Hematopoietic multipotent progenitor cell treated with erythropoietin and hydrocortisone succinate and interleukin-3 and kit ligand, for 15 days (in vitro differentiated cells): ENCODE results near the gene ZNF76.

Experiments used
- DNase-seq: peaks from one replicate; pipeline ENCODE4 v3.0.0-alpha.2; 2015; ENCODE audit warnings: low spot score

The ZNF76 gene

DNA sequence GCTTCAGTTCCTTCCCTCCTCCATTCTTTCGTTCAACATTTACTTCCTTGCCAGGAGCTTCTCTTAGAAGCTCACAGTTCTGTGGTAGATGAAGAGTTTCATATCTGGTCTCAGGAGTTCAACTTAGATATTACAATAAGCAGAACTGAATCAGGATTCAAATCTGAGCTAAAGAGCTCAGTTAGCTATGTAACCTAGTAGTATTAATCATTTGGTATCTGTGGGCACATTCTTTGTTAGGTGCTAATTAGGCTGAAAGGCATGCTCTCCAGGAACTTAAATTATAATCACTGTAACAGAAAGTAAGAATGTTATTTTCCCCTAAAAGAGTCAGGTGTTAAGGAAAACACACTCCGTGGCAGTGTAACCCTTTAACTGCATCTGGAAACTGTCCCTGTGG, 8.4 kb downstream of the ZNF76 start:
- DNase-seq: no peak

DNA sequence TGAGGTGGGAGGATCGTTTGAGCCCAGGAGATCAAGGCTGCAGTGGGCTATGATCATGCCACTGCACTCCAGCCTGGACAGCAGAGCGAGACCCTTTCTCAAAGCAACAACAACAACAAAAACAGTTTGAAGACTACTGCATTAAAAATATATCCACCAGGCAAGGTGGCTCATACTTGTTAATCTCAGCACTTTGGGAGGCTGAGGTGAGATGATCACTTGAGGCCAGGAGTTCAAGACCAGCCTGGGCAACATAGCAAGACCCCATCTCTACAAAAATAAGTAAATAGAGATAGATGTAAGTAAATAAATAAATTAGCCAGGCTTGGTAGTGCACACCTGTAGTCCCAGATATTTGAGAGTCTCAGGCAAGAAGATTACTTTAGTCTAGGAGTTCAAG, 12.5 kb downstream of the ZNF76 start:
- no peak for DNase-seq

DNA sequence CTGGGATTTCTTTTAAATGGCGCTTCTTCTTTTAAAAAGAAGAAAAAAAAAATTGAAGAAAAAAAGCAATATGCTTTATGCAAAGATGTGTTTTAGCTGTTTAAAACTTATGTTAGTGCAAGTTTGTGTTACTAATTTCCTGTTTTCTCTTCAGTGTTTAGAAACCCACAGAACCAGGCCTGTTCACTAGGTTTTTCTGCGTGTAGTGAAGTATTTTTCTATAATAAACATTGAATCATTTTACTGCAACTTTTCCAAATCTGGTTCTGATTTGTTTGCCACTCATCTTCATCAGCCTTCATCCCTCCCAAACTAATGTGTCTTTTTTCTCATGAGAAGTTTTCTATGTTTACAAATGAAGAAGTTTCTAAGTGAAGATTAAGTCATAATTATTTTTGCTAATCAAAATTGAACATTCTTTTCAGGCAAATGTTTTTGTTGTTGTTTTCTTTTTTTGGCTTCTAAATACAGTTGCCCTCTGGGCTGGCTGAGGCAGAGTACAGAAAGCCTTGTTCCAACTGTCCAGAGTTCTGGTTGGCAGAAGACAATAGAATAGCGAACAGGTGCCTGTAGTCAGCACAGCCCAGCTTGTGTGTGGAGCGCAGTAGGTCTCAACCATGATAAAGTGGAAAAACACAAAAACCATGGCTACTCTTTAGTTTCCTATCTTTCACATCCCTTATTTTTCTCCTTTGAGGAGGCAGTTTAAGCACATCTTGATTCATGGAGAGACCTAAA, 14.5 kb downstream of the ZNF76 start:
- DNase-seq: no peak

DNA sequence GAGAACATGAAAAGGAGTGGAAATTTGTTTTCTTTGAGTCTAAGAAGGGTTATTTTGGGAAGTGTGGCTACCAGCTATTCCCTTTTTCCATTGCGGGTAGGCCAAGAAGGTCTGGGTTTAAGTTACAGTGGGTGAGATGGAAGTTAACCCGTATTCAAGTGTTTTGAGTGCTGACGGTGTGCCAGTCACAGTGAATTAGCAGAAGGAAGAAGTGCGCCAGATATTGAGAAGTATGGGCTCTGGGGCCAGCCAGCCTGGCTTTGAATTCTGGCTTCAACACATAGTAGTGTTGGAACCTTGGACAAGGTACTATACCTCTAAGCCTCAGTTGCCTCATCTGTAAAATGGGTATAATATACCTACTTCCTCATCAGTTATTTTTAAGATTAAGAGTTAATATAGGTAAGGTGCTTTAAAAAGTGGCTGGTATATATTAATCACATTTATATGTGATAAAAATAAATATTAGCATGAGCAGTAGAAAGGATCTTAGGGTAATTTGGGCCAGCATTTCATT, 16.3 kb downstream of the ZNF76 start:
- no peak for DNase-seq

DNA sequence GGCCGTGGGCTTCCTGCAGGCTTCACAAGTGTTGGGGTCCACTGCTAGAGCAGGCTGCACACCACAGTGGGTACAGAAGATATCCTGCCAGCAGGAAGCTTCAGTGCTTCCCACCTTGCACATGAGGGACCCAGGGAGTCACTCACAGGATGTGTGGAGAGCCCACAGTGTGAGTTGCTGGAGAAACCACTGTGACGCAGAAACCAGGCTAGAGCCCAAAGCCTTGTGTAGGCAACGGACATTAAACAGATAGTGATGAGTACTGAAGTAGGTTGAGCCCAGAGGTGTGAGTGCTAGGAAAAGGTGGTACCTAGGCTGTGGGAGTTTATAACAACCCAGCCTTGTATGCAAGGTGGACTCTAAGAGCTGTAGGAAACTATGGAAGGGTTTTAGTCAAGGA, 19.2 kb downstream of the ZNF76 start:
- DNase-seq: no peak

DNA sequence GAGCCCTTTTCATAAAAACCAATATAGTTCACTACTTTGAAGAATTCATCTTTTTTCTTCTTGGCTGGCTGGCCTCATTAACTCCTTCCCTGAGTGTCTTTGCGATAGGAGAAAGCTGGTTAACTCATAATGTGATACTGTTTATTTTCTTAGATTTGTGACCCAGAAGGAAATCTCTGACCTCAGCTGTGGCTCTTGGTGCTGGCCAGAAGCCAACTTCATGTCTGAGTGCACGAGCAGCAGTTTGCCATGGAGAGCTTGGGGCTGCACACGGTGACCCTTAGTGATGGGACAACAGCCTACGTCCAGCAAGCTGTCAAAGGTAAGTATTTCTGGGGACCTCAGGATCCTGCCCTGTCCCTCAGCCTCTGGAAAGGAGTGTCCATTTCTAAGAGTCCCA, 21.4 kb downstream of the ZNF76 start:
- DNase-seq: no peak

DNA sequence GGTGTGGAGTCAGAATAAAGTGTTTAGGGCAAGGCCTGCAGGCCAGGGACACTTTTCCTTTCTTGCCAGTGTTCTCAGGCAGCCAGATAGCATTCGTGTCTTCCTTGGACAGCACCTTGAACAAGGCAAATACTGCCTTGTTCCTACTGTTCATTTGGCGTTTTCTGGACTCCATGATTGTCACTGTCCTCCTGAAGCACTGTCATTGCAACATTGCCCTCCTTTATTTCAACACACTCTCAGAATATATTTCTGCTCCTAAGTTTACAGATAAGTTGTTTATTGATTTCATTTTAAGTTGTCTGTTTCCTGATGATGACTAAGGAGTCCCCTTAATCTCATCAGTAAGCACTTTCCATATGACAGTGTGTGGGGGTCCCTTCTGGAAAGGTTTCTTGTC, 22.9 kb downstream of the ZNF76 start:
- DNase-seq: no peak

DNA sequence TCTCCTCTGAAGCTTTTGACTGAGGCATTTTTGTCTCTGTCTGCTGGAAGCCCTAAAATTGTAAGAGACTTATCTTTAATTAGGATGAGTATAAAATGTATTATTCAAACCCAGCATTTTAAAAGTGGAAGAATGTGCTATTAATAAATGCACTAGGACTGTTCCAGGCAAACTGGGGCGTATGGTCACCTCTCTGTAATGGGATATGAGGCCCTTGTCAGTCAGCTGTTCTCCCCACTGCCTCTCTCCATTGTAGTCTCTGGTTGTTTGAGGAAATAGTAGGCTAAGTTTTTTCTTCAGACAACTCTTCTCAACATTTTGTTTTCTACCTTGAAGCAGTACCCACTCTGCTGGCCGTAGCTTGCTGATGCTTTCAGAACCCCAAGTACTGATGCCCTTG, 23.8 kb downstream of the ZNF76 start:
- DNase-seq: no peak

DNA sequence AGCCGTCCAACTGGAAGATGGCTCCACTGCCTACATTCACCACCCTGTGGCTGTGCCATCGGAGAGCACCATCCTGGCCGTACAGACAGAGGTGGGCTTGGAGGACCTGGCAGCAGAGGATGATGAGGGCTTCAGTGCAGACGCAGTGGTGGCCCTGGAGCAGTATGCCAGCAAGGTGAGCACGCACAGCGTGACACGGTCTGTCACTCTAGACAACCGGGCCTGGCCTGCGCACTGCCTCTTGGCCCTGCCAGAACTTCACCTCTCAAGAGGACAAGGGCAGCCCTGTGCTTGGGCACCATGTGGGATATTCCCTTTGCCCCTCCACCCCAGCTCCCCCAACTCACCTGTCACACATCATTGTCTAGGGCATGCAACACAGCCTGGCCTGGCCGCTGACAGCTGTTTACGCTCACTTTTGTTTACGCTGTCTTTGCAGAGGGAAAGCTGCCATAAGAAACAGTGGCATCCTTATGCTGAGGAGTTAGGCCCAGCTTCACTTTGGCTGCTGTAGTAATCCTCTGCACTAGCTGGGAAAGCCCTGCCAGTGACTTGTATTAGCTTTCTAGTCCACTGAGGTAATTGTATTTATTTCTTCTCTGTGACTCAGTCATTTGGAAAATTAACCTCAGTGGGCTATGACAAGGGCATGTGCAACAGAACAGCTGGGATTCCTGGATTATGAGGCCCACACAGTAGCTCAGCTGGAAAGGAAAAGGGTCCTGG, 28.3 kb downstream of the ZNF76 start:
- no peak for DNase-seq

DNA sequence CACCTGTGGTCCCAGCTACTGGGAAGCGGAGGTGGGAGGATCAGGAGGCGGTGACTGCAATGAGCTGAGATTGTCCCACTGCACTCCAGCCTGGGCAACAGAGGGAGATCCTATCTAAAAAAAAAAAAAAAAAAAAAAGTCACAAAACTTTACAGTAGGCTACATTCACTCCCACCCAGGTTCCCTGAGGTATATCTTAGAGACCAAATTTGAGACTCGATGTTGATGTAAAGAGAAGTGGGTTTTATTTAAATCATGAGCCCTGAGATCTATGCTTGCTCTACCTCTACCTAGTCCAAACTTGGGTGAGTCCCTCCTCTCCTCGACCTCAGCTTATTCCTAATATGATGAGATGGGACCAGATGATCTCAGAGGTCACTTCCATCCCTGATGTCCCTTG, 29.3 kb downstream of the ZNF76 start:
- no peak for DNase-seq

DNA sequence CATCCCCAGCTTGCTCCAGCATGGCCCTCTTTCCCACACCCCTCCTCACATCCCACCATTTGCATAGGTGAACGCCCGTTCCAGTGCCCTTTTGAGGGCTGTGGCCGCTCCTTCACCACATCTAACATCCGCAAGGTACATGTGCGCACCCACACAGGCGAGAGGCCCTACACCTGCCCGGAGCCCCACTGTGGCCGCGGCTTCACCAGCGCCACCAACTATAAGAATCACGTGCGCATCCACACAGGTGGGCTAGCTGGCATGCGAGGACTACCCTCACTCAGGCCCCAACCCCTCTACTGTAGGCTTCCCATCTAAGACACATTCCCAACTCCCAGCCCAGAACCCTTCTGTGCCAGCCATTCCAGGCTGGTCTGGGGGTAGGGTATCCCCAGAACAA, 32.0 kb downstream of the ZNF76 start:
- no peak for DNase-seq

DNA sequence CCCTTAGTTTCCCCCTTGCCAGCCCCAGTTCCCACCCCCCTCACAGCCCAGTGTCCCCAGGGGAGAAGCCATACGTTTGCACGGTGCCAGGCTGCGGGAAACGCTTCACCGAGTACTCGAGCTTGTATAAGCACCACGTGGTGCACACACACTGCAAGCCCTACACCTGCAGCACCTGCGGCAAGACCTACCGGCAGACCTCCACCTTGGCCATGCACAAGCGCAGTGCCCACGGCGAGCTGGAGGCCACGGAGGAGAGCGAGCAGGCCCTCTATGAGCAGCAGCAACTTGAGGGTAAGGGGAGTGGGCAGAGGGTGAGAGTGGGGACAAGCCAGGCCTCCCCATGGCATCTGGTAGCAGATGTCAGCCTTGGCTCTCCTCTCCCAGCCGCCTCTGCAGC, 33.0 kb downstream of the ZNF76 start:
- DNase-seq: no peak

DNA sequence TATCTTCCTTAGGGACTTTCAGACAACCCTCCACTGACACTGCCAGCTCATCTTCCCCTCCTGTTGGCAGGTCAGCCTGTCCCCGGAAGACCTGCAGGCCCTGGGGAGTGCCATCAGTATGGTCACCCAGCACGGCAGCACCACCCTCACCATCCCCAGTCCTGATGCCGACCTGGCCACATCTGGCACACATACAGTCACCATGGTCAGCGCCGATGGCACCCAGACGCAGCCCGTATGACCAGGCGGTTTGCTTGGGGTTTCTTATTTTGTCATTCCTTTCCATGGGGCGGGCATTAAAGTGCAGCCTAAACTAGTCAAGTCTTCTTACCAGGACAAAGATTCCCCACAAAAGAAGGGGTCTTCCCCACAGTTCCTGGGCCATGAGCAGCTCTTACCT, 34.1 kb downstream of the ZNF76 start:
- no peak for DNase-seq

DNA sequence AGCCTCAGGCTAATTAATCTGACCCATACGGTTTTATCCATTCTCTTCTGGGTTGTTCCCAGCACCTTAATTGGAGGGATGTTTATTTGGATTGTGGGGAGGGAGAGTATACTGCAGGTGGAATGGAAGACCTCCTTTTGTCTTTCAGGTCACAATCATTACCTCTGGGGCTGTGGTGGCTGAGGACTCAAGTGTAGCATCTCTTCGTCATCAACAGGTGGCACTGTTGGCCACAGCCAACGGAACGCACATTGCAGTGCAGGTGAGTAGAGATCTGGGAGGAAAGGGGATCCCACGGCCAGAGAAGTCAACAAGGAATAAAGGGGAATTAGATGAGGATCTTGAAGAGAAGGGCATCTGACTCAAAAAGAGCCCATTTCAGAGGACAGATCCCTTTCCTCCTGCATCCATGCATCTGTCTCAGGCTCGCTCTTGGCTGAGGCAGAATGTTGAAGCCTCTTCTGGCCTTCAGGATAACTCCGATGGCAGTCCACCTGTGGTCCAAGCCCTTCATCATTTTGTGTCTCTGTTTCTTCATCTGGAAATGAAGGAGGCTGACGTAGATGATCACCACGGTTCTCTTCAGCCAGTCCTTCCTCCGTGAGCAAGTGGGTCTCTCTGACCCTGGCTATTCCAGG, 34.9 kb downstream of the ZNF76 start:
- DNase-seq: peak; percentile 45

DNA sequence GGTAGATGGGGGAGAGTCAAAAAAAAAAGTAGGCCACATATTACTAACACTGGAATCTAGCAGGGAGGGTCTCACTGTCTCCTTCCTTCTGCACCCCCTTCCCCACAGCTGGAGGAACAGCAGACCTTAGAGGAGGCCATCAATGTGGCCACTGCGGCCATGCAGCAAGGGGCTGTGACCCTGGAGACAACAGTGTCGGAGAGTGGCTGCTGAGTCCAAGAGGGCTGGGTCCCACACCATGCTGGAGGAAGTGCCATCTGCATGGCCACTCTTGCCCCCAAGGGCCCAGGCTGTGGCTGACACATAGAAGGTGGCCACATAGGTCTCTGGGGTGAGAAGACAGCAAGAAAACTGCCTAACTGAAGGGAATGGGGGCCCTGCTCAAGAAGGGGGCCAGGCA, 35.5 kb downstream of the ZNF76 start:
- DNase-seq: no peak

DNA sequence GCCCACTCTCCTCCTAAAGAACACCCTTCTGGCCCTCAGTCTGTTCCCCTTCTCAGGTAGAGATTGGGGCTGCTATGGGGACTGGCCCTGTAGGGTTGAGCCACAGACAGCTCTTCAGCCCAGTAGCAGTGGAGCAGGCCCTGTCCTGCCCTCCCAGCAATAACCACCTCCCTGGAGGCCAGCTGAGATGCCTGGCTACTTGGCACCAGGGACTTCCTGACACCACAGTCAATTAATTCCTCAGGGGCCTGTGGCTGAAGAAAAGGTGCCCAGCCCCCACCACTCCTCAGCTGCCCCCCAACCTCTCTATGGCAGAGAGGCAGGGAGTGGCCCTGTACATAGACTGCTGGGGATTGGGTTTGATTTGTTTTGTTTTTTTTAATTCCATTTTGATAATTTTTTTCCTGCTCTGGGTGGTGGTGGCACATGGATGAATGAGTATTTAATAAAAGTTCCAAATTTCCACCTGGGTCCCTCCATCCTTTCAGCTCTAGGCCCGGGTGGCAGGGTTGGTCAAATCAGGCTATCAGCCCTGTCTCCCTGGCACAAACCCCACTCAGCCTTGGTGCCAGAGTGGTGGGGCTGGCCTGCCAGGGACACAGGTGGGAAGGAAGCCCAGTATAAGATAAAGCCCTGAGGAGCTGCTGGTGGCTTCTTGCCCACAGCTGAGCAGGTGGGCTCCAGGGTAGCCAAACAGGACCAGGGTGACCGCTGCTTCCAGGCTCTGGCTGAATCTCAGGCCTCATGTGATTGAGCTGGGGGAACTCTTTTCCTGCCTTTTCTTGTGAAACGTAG, 36.2 kb downstream of the ZNF76 start:
- DNase-seq: no peak

DNA sequence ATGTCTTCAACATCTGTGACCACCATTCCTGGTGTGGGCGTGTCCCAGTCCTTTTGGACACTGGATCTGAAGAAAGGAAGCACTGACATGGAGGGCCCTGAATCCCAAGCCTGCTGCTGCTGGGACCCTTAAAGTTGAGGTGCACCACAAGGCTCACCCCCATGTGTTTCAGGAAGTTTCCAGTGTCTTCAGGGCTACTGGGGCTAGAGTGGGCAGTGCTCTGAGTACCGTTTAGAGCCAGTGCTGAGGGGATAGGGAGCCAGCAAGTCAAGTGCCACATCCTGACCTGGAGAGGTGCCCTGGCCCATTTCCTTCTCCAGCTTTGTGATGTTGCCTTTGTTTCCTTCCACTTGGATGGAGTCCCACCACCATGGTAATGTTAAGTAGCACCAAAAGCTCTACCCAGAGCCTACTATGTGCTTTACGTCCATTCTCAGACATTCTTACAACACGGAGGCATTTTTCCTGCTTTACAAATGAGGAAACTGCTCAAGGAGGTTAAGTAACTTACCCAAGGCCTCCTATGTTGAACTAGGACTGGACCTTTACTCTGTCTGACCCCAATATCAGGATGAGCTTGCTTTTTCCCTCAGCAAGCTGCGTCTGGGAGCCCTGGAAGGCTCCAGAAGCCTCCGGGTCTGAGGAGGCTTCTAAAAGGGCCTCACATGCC, 37.5 kb downstream of the ZNF76 start:
- no peak for DNase-seq

DNA sequence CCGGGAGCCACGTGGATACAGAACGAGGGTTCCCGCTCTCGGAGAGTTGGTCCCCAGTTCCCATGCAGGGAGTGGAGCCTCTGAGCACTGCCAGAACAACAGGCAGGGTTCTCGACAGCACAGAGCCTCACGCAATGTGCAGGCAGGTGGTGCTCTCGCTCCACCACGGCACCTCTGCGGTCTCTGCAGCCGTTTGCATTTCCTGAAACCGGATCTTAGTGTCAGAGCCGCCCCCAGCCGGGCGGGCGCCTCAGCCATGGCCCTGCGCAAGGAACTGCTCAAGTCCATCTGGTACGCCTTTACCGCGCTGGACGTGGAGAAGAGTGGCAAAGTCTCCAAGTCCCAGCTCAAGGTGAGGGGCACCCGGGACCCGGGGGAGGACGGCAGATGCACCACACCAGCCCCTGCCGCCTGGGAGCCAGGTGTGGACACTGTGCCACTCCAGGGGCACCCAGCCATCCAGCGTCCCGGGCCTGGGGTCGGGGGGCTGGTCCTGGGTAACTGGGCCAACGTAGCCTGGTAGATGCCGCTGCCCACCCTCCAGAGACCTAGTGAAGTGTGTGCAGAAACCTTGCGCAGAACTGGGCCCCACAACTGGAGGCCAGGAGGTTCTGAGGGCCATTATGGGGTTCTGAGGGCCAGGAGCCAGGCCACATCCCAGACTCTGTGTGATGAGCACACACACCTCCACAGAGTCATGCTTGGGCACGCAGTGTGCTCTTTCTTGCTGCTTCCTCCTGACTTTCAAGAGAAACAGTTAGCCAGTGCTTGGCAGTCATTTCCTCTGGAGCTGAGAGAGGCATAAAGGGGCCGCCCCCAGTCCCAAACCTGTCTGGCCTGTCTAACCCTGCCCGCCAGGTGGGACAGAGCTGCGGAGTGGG, 38.3 kb downstream of the ZNF76 start, which contains the start of gene DEF6:
DEF6 (plus strand) TSS at position 218 of the 881 bp plus-strand sequence; CDS start at position 257, 39 bp downstream.
- DNase-seq: peak; percentile 20

DNA sequence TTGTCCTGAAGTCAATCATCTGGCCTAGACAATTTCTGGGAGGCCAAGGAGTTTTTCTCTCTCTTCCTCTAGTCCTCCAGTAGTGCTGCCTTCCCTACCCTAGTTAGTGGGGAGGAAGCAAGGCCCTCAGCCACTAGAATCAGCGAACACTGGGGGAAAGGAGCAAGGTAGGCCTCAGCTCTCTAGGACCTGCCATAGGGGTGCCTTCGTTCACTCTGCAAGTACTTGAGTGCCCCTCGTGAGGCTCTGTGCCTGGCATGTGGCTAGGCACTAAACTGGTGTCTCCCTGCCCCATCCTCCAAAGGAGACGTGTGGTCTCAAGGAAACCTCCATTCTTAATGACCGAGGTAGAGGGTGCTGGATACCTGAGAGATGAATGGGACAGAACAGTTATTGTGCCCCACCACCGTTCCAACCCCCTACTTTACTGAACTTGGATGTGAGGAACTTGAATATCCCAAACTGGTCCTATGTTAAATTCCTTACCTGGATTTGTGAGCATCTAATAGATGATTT, 39.1 kb downstream of the ZNF76 start:
- DNase-seq: no peak

DNA sequence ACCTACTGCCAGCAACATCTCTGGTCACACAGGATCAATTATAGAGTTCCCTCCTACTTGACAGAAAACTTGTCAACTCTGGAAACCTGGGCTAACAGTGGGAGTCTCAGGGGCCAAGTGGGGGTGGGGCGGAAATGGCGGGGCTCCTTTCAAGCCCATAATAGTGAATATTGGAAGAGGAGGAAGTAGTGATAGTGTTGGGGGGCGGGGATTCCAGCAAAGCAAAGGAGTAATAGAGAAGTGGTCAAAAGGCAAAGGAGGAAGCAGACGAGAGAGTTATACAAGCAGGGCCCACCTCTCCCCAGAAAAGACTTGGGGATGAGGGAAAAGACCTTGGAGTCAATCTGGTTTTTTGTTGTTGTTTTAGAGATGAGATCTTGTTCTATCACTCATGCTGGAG, 40.1 kb downstream of the ZNF76 start:
- no peak for DNase-seq
